DND-41 (cell line): ENCODE data around the gene DRD4.

Source experiments
- ATAC-seq: fragments of 200-7000 bp; cut with Tn5 transposase; 3 replicates; pipeline ENCODE4 v1.9.1; 2021; ENCODE audit warnings: low read depth; ENCODE audit not compliant: insufficient read depth
- DNase-seq: peaks from one replicate; pipeline ENCODE4 v3.0.0-alpha.2; 2020
- H2AFZ ChIP-seq: 2 replicates; pipeline ENCODE4 v1.6.0; 2012; ENCODE audit warnings: low read depth, low read length
- H3K27ac ChIP-seq: 2 replicates; pipeline ENCODE4 v1.5.1; 2012; ENCODE audit warnings: low read length, inconsistent platforms
- H3K27me3 ChIP-seq: fragments of 200-600 bp; sonication (generic); 2 replicates; pipeline ENCODE4 v1.6.0; 2012; ENCODE audit warnings: low read length, mild to moderate bottlenecking, inconsistent platforms; ENCODE audit not compliant: insufficient read depth, poor library complexity
- H3K36me3 ChIP-seq: 2 replicates; pipeline ENCODE4 v1.5.1; 2012; ENCODE audit warnings: low read length, inconsistent platforms; ENCODE audit not compliant: insufficient read depth
- H3K4me1 ChIP-seq: 2 replicates; pipeline ENCODE4 v1.5.1; 2012; ENCODE audit warnings: mild to moderate bottlenecking, low read length; ENCODE audit not compliant: insufficient read depth
- H3K4me2 ChIP-seq: 2 replicates; pipeline ENCODE4 v1.6.0; 2012; ENCODE audit warnings: mild to moderate bottlenecking, moderate library complexity, low read length, inconsistent platforms; ENCODE audit not compliant: insufficient read depth
- H3K4me3 ChIP-seq, 2 experiments: fragments of 200-600 bp in 1 of 2; shearing (Covaris generic) in 1 of 2; 2 replicates each; pipeline ENCODE4 v1.5.1; 2012 to 2016; ENCODE audit warnings: inconsistent platforms in 2 of 2, low read length in 2 of 2, mild to moderate bottlenecking in 2 of 2, low read depth in 1 of 2, moderate library complexity in 1 of 2
- H3K79me2 ChIP-seq: 2 replicates; pipeline ENCODE4 v1.6.0; 2012; ENCODE audit warnings: low read length, inconsistent platforms; ENCODE audit not compliant: insufficient read depth
- H3K9ac ChIP-seq: 2 replicates; pipeline ENCODE4 v1.6.0; 2012; ENCODE audit warnings: low read depth, mild to moderate bottlenecking, inconsistent platforms, low read length, moderate library complexity
- H3K9me3 ChIP-seq: 2 replicates; pipeline ENCODE4 v1.5.1; 2012; ENCODE audit warnings: low read length, moderate library complexity, mild to moderate bottlenecking, inconsistent platforms; ENCODE audit not compliant: insufficient read depth, severe bottlenecking
- H4K20me1 ChIP-seq: 2 replicates; pipeline ENCODE4 v1.6.0; 2012; ENCODE audit warnings: low read length; ENCODE audit not compliant: insufficient read depth
- CTCF ChIP-seq: IDR thresholded peaks from 2 replicates; pipeline ENCODE4 v1.5.1; 2012; ENCODE audit warnings: borderline replicate concordance, low read length, moderate library complexity, mild to moderate bottlenecking; ENCODE audit not compliant: poor library complexity, severe bottlenecking; ENCODE audit errors: extremely low read depth
- EZH2 ChIP-seq: IDR thresholded peaks from 3 replicates; pipeline ENCODE4 v1.6.1; 2012; ENCODE audit warnings: borderline replicate concordance, low read depth, mild to moderate bottlenecking, moderate library complexity, low read length, inconsistent platforms; ENCODE audit not compliant: severe bottlenecking

DRD4 gene

GRCh38 chr11:641806-642370 is 4.8 kb downstream of the DRD4 start:
- peaks cover 57% of the 10 kb centered on the region for H3K36me3 ChIP-seq
- H3K9me3 ChIP-seq, result no peaks in the 10 kb centered on the region
- no peak overlapping the region for H3K4me3 ChIP-seq
- no peaks in the 10 kb centered on the region for H3K4me1 ChIP-seq
- no peak overlapping the region for H3K9ac ChIP-seq
- no peak for DNase-seq
- no peak overlapping the region for H2AFZ ChIP-seq
- H4K20me1 ChIP-seq, result peaks cover 23% of the 10 kb centered on the region
- ATAC-seq, result no peak
- no peaks in the 10 kb centered on the region for H3K27me3 ChIP-seq
- no peak overlapping the region for H3K4me2 ChIP-seq
- TF ChIP-seq CTCF, result no peak
- no peak for TF ChIP-seq EZH2
- H3K27ac ChIP-seq, result no peak overlapping the region
- no peaks in the 10 kb centered on the region for H3K79me2 ChIP-seq

GRCh38 chr11:643366-643765 is 6.3 kb downstream of the DRD4 start:
- H3K9ac ChIP-seq, result no peak overlapping the region
- no peak overlapping the region for H2AFZ ChIP-seq
- H3K4me2 ChIP-seq, result no peak overlapping the region
- peaks cover 23% of the 10 kb centered on the region for H4K20me1 ChIP-seq
- peaks cover 60% of the 10 kb centered on the region for H3K36me3 ChIP-seq
- DNase-seq, result no peak
- H3K27ac ChIP-seq, result no peak overlapping the region
- no peak overlapping the region for H3K4me3 ChIP-seq
- TF ChIP-seq EZH2, result no peak
- no peak for TF ChIP-seq CTCF
- H3K79me2 ChIP-seq, result no peaks in the 10 kb centered on the region
- H3K4me1 ChIP-seq, result no peaks in the 10 kb centered on the region
- ATAC-seq, result 0 out of 3 replicates have a peak, but pooled peaks have one; percentile 27
- H3K27me3 ChIP-seq, result no peaks in the 10 kb centered on the region
- H3K9me3 ChIP-seq, result no peaks in the 10 kb centered on the region

- DNase-seq (no peak), ATAC-seq (no peak)
- no peaks in the 10 kb centered on the region for H3K27me3 ChIP-seq
- H3K36me3 ChIP-seq, result peaks cover 62% of the 10 kb centered on the region
- TF ChIP-seq CTCF, result no peak
- no peak overlapping the region for H3K4me2 ChIP-seq
- no peak overlapping the region for H2AFZ ChIP-seq
- H3K9me3 ChIP-seq, result no peaks in the 10 kb centered on the region
- H3K4me3 ChIP-seq, result no peak overlapping the region
- no peak overlapping the region for H3K27ac ChIP-seq
- H3K4me1 ChIP-seq, result no peaks in the 10 kb centered on the region
- H4K20me1 ChIP-seq, result peaks cover 23% of the 10 kb centered on the region
- H3K79me2 ChIP-seq, result no peaks in the 10 kb centered on the region
- no peak overlapping the region for H3K9ac ChIP-seq
These were observed 7.0 kb downstream of the DRD4 start for GRCh38 chr11:643849-644738.
